ENCODE results near the gene MCM5. TPM values are rescaled to one million over a fixed set of nuclear protein-coding genes. Genes with fewer than 3 reads are reported as not detected.

MCM5 gene
- polyA plus RNA-seq, 3 donors, result 23.4 to 39.8 (median 25.5) TPM

GRCh38 chr22:35422145-35422544 lies 22.2 kb downstream of the MCM5 start:
- Histone ChIP-seq H3K4me2 (replicated peaks; ENCODE audit: extremely low read depth, low read length, poor library complexity, severe bottlenecking) (no peak overlapping the region), H3K9me3 (replicated peaks in 1 of 2; ENCODE audit: control insufficient read depth in 1 of 2, insufficient read depth in 1 of 2, low read length in 2 of 2) (no peaks in the 10 kb centered on the region), H3K9ac (ENCODE audit: insufficient read depth, low read length, poor library complexity, severe bottlenecking) (no peak overlapping the region), H3K79me2 (ENCODE audit: insufficient read depth, low read length) (no peaks in the 10 kb centered on the region), H3K36me3 (replicated peaks in 1 of 2; ENCODE audit: control insufficient read depth in 1 of 2, insufficient read depth in 2 of 2, low read length in 2 of 2) (peaks cover 80 to 94% of the 10 kb centered on the region in 2 donors), H3K27me3 (ENCODE audit: control insufficient read depth in 2 of 2, insufficient read depth in 2 of 2, low read length in 2 of 2) (no peaks in the 10 kb centered on the region), H3K4me1 (ENCODE audit: control insufficient read depth in 1 of 2, insufficient read depth in 2 of 2, low read length in 2 of 2) (peaks cover 6 to 16% of the 10 kb centered on the region in 2 donors), H4K20me1 (ENCODE audit: insufficient read depth, low read length) (no peaks in the 10 kb centered on the region), H3K27ac (ENCODE audit: low read depth in 1 of 2, low read length in 2 of 2) (no peak overlapping the region), H2AFZ (ENCODE audit: insufficient read depth, low read depth, low read length, poor library complexity, severe bottlenecking) (no peak overlapping the region), H3K4me3 (replicated peaks in 1 of 3; ENCODE audit: low read depth in 2 of 3, low read length in 3 of 3) (no peak overlapping the region)
- no peak overlapping the region for H3K4me3 Mint-ChIP-seq
- peaks cover 0 to 3% (median 0%) of the 10 kb centered on the region in 3 donors for H3K27me3 Mint-ChIP-seq (ENCODE audit: low read depth in 3 of 3)
- H3K9me3 Mint-ChIP-seq, result no peaks in the 10 kb centered on the region
- no peak for TF ChIP-seq CTCF (IDR thresholded peaks at IDR 0.05)
- WGBS (ENCODE audit: insufficient coverage), result 82% methylated on average over 4 of the region's 4 CpGs
- no peak for DNase-seq
- intact Hi-C loops (cut with micrococcal nuclease), result no loop called here
- H3K4me1 Mint-ChIP-seq, result peaks cover 15% of the 10 kb centered on the region
- H3K36me3 Mint-ChIP-seq, result peaks cover 75 to 86% of the 10 kb centered on the region in 2 donors
- H3K27ac Mint-ChIP-seq, result peak overlapping the region in 2 of 7 donors; percentile 37 to 61

- no peak overlapping the region for H3K4me3 Mint-ChIP-seq
- Histone ChIP-seq H3K4me1 (ENCODE audit: control insufficient read depth in 1 of 2, insufficient read depth in 2 of 2, low read length in 2 of 2) (peaks cover 6 to 11% of the 10 kb centered on the region in 2 donors), H3K4me2 (replicated peaks; ENCODE audit: extremely low read depth, low read length, poor library complexity, severe bottlenecking) (no peak overlapping the region), H4K20me1 (ENCODE audit: insufficient read depth, low read length) (no peaks in the 10 kb centered on the region), H3K4me3 (replicated peaks in 1 of 3; ENCODE audit: low read depth in 2 of 3, low read length in 3 of 3) (no peak overlapping the region), H3K27me3 (ENCODE audit: control insufficient read depth in 2 of 2, insufficient read depth in 2 of 2, low read length in 2 of 2) (no peaks in the 10 kb centered on the region), H3K9ac (ENCODE audit: insufficient read depth, low read length, poor library complexity, severe bottlenecking) (no peak overlapping the region), H3K79me2 (ENCODE audit: insufficient read depth, low read length) (no peaks in the 10 kb centered on the region), H3K27ac (ENCODE audit: low read depth in 1 of 2, low read length in 2 of 2) (no peak overlapping the region), H2AFZ (ENCODE audit: insufficient read depth, low read depth, low read length, poor library complexity, severe bottlenecking) (no peak overlapping the region), H3K36me3 (replicated peaks in 1 of 2; ENCODE audit: control insufficient read depth in 1 of 2, insufficient read depth in 2 of 2, low read length in 2 of 2) (peaks cover 72 to 87% of the 10 kb centered on the region in 2 donors), H3K9me3 (replicated peaks in 1 of 2; ENCODE audit: control insufficient read depth in 1 of 2, insufficient read depth in 1 of 2, low read length in 2 of 2) (no peaks in the 10 kb centered on the region)
- peaks cover 70 to 83% of the 10 kb centered on the region in 2 donors for H3K36me3 Mint-ChIP-seq
- H3K27me3 Mint-ChIP-seq (ENCODE audit: low read depth in 3 of 3), result peaks cover 0 to 3% (median 0%) of the 10 kb centered on the region in 3 donors
- peaks cover 12% of the 10 kb centered on the region for H3K4me1 Mint-ChIP-seq
- TF ChIP-seq CTCF (IDR thresholded peaks at IDR 0.05), result no peak
- intact Hi-C loops (cut with micrococcal nuclease), result no loop called here
- peak overlapping the region in 3 of 7 donors; percentile 4 to 82 (median 26) for H3K27ac Mint-ChIP-seq
- no peaks in the 10 kb centered on the region for H3K9me3 Mint-ChIP-seq
- WGBS (ENCODE audit: insufficient coverage), result 100% methylated on average over 7 of the region's 9 CpGs
- no peak for DNase-seq
Measured at GRCh38 chr22:35422936-35423335, 23.0 kb downstream of the MCM5 start.
